Spleen (tissue), 7 donors: ENCODE measurements around the gene CSE1L.
"Not testable (repeated sequence)": the region's sequence is repeated elsewhere in the genome, so short reads cannot be mapped to it uniquely, and the experiment has no call there.

Experiments used
- POLR2A ChIP-seq, 3 donors: fragments of 450-650 bp; IDR thresholded peaks; one replicate each; pipeline ENCODE4 v1.5.1; 2017; ENCODE audit warnings: antibody characterized with exemption in 3 of 3, mild to moderate bottlenecking in 1 of 3
- POLR2AphosphoS5 ChIP-seq, 3 donors: sonication (generic); formaldehyde crosslinking; IDR thresholded peaks; one replicate each; pipeline ENCODE4 v1.5.1; 2017; ENCODE audit warnings: antibody characterized with exemption in 3 of 3
- TF ChIP-seq, protein P1 (sequence below), 11 experiments: fragments of 200-600 bp in 7 of 11; fragments of 450-650 bp in 4 of 11; sonication (generic) in 4 of 11; IDR thresholded peaks in 8 of 11; conservative IDR thresholded peaks in 3 of 11; 1 replicate in 7 of 11; 2 replicates in 4 of 11; pipeline versions ENCODE4 v1.4.0 to v1.8.0; 2016 to 2021; ENCODE audit warnings: antibody characterized with exemption in 11 of 11, inconsistent platforms in 4 of 11, mild to moderate bottlenecking in 1 of 11
- donor health status: DM: no; HTN: no; CAD: no; lungs with moderate emphysema.
- donor health status: DM: no; HTN: no; CAD: no.
- donor health status: DM: no; HTN: no; CAD: no.

GRCh38 chr20:49028177-49028576 is 17.9 kb upstream of the CSE1L start:
- TF ChIP-seq, protein P1, sequence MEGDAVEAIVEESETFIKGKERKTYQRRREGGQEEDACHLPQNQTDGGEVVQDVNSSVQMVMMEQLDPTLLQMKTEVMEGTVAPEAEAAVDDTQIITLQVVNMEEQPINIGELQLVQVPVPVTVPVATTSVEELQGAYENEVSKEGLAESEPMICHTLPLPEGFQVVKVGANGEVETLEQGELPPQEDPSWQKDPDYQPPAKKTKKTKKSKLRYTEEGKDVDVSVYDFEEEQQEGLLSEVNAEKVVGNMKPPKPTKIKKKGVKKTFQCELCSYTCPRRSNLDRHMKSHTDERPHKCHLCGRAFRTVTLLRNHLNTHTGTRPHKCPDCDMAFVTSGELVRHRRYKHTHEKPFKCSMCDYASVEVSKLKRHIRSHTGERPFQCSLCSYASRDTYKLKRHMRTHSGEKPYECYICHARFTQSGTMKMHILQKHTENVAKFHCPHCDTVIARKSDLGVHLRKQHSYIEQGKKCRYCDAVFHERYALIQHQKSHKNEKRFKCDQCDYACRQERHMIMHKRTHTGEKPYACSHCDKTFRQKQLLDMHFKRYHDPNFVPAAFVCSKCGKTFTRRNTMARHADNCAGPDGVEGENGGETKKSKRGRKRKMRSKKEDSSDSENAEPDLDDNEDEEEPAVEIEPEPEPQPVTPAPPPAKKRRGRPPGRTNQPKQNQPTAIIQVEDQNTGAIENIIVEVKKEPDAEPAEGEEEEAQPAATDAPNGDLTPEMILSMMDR (IDR thresholded peaks at IDR 0.05 in 8 of 11, conservative IDR thresholded peaks at IDR 0.05 in 3 of 11): not testable (repeated sequence)
- not testable (repeated sequence) for TF ChIP-seq POLR2A, POLR2AphosphoS5 (IDR thresholded peaks at IDR 0.05)
